Heart left ventricle (tissue), 13 donors: ENCODE measurements around the gene TSPAN13.

Experiments used
- CTCF ChIP-seq, 12 donors: fragments of 200-600 bp; sonication (generic) in 4 of 12; IDR thresholded peaks; one replicate each; pipeline versions ENCODE4 v1.5.0 to v1.8.0; 2018 to 2022; ENCODE audit warnings: antibody characterized with exemption in 12 of 12, mild to moderate bottlenecking in 5 of 12
- POLR2A ChIP-seq, 2 donors: fragments of 450-650 bp; IDR thresholded peaks; one replicate each; pipeline ENCODE4 v1.6.1; 2017; ENCODE audit warnings: antibody characterized with exemption in 2 of 2, mild to moderate bottlenecking in 2 of 2, moderate library complexity in 2 of 2
- donor health status: ischemic (EF 13 %, LVEDD 7.1; RV severe dilation, severe dysfunction).
- donor health status: DM: no; HTN: yes; CAD: no.
- donor health status: DM: no; HTN: no; CAD: no.
- donor health status: ischemic (EF 25% LVEDD 6.9; RV normal size, moderate dysfunction).
- donor health status: ischemic (EF 25% LVEDD 5.7; RV mildly dilated, moderate dysfunction).
- donor health status: ischemic (EF 35%, LVEDD 5.7; RV mildly dilated, moderate dysfunction).
- donor health status: nonischemic (EF 11% LVEDD 7.7; RV severe dilation, severe dysfunction).
- donor health status: DM: yes; HTN: yes; CAD: no.
- donor health status: PGD.
- donor health status: ischemic (EF 29% LVEDD 5.4; RV normal size, mild dysfunction).
- donor health status: nonischemic (EF 23%, LVEDD 6.1; RV moderate dilation, normal function).

- TF ChIP-seq POLR2A (IDR thresholded peaks at IDR 0.05), result no peak
- TF ChIP-seq CTCF (IDR thresholded peaks at IDR 0.05), result no peak
Observed at GRCh38 chr7:16794986-16795385, 41.4 kb downstream of the TSPAN13 start.
